Upper lobe of left lung (tissue), 4 donors: Measurements from ENCODE around the gene RBM19.

Experiments used
- EP300 ChIP-seq, 4 donors: sonication (generic); formaldehyde crosslinking; IDR thresholded peaks; one replicate each; pipeline ENCODE4 v1.5.1; 2017; ENCODE audit warnings: antibody characterized with exemption in 4 of 4, control low read depth in 2 of 4
- POLR2A ChIP-seq, 4 donors: fragments of 450-650 bp; IDR thresholded peaks; one replicate each; pipeline ENCODE4 v1.5.1; 2016 to 2017; ENCODE audit warnings: antibody characterized with exemption in 4 of 4, mild to moderate bottlenecking in 2 of 4
- POLR2AphosphoS5 ChIP-seq, 2 donors: sonication (generic); formaldehyde crosslinking; IDR thresholded peaks; one replicate each; pipeline ENCODE4 v1.5.1; 2017; ENCODE audit warnings: antibody characterized with exemption in 2 of 2
- TF ChIP-seq, protein P1 (sequence below), 6 experiments: fragments of 450-650 bp in 4 of 6; fragments of 200-600 bp in 2 of 6; sonication (generic) in 2 of 6; IDR thresholded peaks; one replicate each; pipeline ENCODE4 v1.5.1; 2016 to 2019; ENCODE audit warnings: antibody characterized with exemption in 6 of 6

DNA sequence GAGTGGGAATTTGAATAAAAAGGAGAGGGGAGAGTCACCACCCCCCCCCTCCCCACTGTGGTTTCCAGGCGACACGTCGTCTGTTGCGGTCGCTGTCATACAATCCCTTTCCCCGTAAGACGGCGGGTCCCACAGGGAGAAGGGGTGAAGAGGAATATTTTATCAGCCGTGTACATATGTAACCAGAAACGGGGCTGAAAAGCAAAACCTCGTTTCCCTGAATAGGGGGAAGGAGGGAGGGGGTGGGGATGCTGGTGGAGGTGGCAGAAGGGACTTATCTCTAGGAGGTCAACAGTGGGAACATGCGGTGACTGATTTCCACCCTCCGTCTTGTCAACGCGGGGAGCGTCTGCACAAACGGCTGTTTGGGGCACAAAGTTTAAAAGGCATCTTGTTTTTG, 171.4 kb downstream of the RBM19 start:
- no peak for TF ChIP-seq POLR2A (IDR thresholded peaks at IDR 0.05)
- TF ChIP-seq, protein P1, sequence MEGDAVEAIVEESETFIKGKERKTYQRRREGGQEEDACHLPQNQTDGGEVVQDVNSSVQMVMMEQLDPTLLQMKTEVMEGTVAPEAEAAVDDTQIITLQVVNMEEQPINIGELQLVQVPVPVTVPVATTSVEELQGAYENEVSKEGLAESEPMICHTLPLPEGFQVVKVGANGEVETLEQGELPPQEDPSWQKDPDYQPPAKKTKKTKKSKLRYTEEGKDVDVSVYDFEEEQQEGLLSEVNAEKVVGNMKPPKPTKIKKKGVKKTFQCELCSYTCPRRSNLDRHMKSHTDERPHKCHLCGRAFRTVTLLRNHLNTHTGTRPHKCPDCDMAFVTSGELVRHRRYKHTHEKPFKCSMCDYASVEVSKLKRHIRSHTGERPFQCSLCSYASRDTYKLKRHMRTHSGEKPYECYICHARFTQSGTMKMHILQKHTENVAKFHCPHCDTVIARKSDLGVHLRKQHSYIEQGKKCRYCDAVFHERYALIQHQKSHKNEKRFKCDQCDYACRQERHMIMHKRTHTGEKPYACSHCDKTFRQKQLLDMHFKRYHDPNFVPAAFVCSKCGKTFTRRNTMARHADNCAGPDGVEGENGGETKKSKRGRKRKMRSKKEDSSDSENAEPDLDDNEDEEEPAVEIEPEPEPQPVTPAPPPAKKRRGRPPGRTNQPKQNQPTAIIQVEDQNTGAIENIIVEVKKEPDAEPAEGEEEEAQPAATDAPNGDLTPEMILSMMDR (IDR thresholded peaks at IDR 0.05): no peak
- no peak for TF ChIP-seq POLR2AphosphoS5 (IDR thresholded peaks at IDR 0.05)
- no peak for TF ChIP-seq EP300 (IDR thresholded peaks at IDR 0.05)
